Measurements from ENCODE around the gene MTAP.

GRCh38 chr9:21871256-21871975 is 69.0 kb downstream of the MTAP start:
- TF ChIP-seq CTCF (IDR thresholded peaks at IDR 0.05; ENCODE audit: insufficient read depth, low read depth, low read length) (no peak), EZH2 (IDR thresholded peaks at IDR 0.05; ENCODE audit: insufficient read depth, low read length) (no peak)
